ENCODE results near the gene C10orf105.

The C10orf105 gene

GRCh38 chr10:71716426-71716825 lies 3.2 kb downstream of the C10orf105 start:
- DNase-seq (ENCODE audit: low read depth, low spot score): no peak

- DNase-seq (ENCODE audit: low read depth, low spot score): no peak
Observed at GRCh38 chr10:71715860-71716259, 3.7 kb downstream of the C10orf105 start.

GRCh38 chr10:71715026-71715425 lies 4.6 kb downstream of the C10orf105 start:
- no peak for DNase-seq (ENCODE audit: low read depth, low spot score)

GRCh38 chr10:71714592-71714991 lies 5.0 kb downstream of the C10orf105 start:
- DNase-seq (ENCODE audit: low read depth, low spot score): no peak

GRCh38 chr10:71714031-71714410 lies 5.6 kb downstream of the C10orf105 start:
- no peak for DNase-seq (ENCODE audit: low read depth, low spot score)

GRCh38 chr10:71713135-71714030 lies 6.2 kb downstream of the C10orf105 start:
- peak; percentile 74 for DNase-seq (ENCODE audit: low read depth, low spot score)

GRCh38 chr10:71712572-71713134 lies 6.9 kb downstream of the C10orf105 start:
- no peak for DNase-seq (ENCODE audit: low read depth, low spot score)

- DNase-seq (ENCODE audit: low read depth, low spot score): no peak
Observed at GRCh38 chr10:71712170-71712569, 7.4 kb downstream of the C10orf105 start.

- DNase-seq (ENCODE audit: low read depth, low spot score): no peak
Observed at GRCh38 chr10:71711052-71711623, 8.4 kb downstream of the C10orf105 start.

GRCh38 chr10:71710519-71710918 lies 9.1 kb downstream of the C10orf105 start:
- DNase-seq (ENCODE audit: low read depth, low spot score): no peak

- DNase-seq (ENCODE audit: low read depth, low spot score): no peak
Observed at GRCh38 chr10:71708897-71709882, 10.4 kb downstream of the C10orf105 start.

- DNase-seq (ENCODE audit: low read depth, low spot score): peak; percentile 70
Observed at GRCh38 chr10:71708301-71708703, 11.3 kb downstream of the C10orf105 start.

GRCh38 chr10:71707240-71707789 lies 12.3 kb downstream of the C10orf105 start:
- no peak for DNase-seq (ENCODE audit: low read depth, low spot score)

GRCh38 chr10:71706216-71707121 lies 13.1 kb downstream of the C10orf105 start:
- no peak for DNase-seq (ENCODE audit: low read depth, low spot score)

GRCh38 chr10:71705582-71705981 lies 14.0 kb downstream of the C10orf105 start:
- no peak for DNase-seq (ENCODE audit: low read depth, low spot score)

GRCh38 chr10:71704816-71705215 lies 14.8 kb downstream of the C10orf105 start:
- DNase-seq (ENCODE audit: low read depth, low spot score): no peak

GRCh38 chr10:71703577-71703976 lies 16.0 kb downstream of the C10orf105 start:
- no peak for DNase-seq (ENCODE audit: low read depth, low spot score)

- DNase-seq (ENCODE audit: low read depth, low spot score): no peak
Observed at GRCh38 chr10:71701496-71702132, 18.0 kb downstream of the C10orf105 start.

GRCh38 chr10:71700731-71701368 lies 18.7 kb downstream of the C10orf105 start:
- DNase-seq (ENCODE audit: low read depth, low spot score): no peak
